ENCODE results near the gene BRIP1. TPM values are rescaled to one million over a fixed set of nuclear protein-coding genes. Genes with fewer than 3 reads are reported as not detected.
"Not testable (repeated sequence)": the region's sequence is repeated elsewhere in the genome, so short reads cannot be mapped to it uniquely, and the experiment has no call there.

The BRIP1 gene
- total RNA-seq, 1 donor = 22.9 TPM

DNA sequence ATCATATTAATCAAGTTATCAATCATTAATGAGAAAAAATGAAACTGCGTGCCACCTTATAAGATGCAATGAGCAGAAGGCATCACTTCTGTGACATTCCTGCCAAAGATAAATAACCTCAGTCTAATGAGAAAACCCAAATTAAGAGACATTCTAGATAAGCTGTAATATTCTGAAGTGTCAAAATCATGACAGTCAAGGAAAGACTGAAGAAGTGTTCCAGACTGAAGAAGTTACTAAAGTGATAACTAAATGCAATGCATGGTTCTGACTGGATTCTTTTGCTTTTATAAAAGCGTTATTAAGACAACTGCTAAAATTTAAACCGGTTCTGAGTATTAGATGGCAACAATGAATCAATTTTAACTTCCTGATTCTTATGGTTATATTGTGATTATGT, 30.9 kb downstream of the BRIP1 start:
- TF ChIP-seq, protein P1, sequence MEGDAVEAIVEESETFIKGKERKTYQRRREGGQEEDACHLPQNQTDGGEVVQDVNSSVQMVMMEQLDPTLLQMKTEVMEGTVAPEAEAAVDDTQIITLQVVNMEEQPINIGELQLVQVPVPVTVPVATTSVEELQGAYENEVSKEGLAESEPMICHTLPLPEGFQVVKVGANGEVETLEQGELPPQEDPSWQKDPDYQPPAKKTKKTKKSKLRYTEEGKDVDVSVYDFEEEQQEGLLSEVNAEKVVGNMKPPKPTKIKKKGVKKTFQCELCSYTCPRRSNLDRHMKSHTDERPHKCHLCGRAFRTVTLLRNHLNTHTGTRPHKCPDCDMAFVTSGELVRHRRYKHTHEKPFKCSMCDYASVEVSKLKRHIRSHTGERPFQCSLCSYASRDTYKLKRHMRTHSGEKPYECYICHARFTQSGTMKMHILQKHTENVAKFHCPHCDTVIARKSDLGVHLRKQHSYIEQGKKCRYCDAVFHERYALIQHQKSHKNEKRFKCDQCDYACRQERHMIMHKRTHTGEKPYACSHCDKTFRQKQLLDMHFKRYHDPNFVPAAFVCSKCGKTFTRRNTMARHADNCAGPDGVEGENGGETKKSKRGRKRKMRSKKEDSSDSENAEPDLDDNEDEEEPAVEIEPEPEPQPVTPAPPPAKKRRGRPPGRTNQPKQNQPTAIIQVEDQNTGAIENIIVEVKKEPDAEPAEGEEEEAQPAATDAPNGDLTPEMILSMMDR (IDR thresholded peaks at IDR 0.05; ENCODE audit: insufficient read depth, low read depth, low read length) = no peak
- H3K4me3 ChIP-seq (ENCODE audit: low read depth, low read length) = no peak overlapping the region
- DNase-seq (ENCODE audit: low read depth) = no peak

DNA sequence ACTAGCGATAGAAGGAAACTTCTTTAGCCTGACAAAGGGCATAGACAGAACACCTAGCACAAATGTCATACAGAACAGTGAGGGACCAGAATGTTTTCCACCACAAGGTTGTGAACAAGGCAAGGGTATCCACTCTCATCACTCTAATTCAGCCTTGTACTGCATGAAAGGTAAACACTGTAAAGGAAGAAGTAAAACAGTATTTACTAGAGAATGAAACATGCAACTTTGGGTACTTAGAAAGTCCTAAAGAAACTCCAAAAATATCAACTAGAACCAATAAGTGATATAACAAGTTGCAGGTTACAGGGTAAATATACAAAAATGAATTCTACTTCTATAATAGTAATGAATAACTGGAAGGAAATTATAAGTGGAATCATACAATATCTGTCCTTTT, 32.2 kb downstream of the BRIP1 start:
- no peak for DNase-seq (ENCODE audit: low read depth)
- TF ChIP-seq, protein P1 (IDR thresholded peaks at IDR 0.05; ENCODE audit: insufficient read depth, low read depth, low read length) = no peak
- H3K4me3 ChIP-seq (ENCODE audit: low read depth, low read length) = no peak overlapping the region

DNA sequence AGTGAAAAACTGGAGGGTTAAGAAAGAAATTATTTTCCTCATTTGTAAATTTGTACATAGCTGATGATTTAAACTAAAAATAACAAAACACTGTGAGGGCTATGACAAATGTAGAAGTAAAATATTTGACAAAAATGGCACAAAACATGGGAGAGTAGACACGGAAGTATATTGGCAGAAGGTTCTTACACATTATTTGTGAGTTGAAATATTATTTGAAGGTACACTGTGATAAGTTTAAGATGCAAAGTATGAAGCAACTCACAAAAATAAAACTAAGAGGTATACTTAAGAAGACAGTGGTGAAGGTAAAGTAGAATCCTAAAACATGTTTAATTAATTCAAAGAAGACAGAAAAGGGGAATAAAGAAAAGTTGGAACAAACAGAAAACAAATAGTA, 34.6 kb downstream of the BRIP1 start:
- DNase-seq (ENCODE audit: low read depth) = no peak
- TF ChIP-seq, protein P1 (IDR thresholded peaks at IDR 0.05; ENCODE audit: insufficient read depth, low read depth, low read length) = no peak
- H3K4me3 ChIP-seq (ENCODE audit: low read depth, low read length) = no peak overlapping the region

DNA sequence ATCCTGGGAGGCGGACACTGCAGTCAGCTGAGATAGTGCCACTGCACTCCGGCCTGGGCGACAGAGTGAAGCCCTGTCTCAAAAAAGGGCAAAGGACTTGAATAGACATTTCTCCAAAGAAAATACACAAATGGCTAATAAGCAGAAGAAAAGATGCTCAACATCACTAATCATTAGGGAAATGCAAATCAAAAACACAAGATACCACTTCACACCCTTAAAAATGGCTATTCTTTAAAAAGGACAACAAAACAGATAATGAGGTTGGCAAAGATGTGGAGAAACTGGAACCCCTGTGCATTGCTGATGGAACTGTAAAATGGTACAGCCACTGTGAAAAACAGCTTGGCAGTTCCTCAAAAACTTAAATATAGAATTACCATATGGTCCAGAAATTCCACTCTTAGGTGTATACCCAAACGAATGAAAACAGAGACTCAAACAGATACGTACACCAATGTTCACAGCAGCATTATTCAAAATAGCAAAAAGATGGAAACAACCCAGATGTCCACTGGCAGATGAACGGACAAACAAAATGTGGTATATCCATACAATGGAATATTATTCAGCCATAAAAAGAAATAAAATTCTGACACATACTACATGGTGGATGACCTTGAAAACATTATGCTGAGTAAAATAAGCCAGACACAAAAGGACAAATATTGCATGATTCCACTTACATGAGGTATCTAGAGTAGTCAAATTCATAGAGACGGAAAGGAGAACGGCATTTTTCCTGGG, 35.5 kb downstream of the BRIP1 start:
- DNase-seq (ENCODE audit: low read depth) = no peak
- H3K4me3 ChIP-seq (ENCODE audit: low read depth, low read length) = no peak overlapping the region
- TF ChIP-seq, protein P1 (IDR thresholded peaks at IDR 0.05; ENCODE audit: insufficient read depth, low read depth, low read length) = no peak

DNA sequence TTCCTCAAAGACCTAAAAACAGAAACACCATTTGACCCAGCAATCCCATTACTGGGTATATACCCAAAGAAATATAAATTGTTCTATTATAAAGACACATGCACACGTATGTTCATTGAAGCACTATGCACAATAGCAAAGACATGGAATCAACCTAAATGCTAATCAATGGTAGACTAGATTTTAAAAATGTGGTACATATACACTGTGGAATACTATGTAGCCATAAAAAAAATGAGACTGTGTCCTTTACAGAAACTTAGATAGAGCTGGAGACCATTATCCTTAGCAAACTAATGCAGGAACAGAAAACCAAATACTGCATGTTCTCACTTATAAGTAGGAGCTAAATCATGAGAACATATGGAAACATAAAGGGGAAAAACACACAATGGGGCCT, 36.5 kb downstream of the BRIP1 start:
- H3K4me3 ChIP-seq (ENCODE audit: low read depth, low read length); DNase-seq (ENCODE audit: low read depth): not testable (repeated sequence)

DNA sequence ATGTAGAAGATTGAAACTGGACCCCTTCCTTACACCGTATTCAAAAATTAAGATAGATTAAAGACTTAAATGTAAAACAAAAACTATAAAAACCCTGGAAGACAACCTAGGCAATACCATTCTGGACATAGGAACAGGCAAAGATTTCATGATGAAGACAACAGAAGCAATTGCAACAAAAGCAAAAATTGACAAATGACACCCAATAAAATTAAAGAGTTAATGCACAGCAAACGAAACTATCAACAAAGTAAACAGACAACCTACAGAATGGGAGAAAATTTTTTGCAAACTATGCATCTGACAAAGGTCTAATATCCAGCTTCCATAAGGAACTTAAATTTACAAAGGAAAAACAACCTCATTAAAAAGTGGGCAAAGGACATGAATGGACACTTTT, 37.1 kb downstream of the BRIP1 start:
- DNase-seq (ENCODE audit: low read depth) = not testable (repeated sequence)

DNA sequence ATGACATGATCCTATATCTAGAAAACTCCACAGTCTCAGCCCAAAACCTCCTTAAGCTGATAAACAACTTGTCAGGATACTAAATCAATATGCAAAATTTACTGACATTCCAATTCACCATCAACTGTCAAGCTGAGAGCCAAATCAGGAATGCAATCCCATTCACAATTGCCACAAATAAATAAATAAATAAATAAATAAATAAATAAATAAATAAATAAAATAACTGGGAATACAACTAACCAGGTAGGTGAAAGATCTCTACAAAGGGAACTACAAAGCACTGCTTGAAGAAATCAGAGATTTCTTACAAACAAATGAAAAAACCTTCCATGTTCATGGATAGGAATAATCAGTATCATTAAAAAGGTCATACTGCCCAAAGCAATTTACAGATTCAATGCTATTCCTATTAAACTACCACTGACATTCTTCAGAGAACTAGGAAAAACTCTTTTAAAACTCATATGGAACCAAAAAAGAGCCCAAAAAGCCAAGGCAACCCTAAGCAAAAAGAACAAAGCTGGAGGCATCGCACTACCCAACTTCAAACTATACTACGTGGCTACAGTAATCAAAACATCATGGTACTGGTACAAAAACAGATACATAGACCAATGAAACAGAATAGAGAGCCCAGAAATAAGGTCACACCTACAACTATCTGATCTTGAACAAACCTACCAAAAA, 37.7 kb downstream of the BRIP1 start:
- TF ChIP-seq, protein P1 (IDR thresholded peaks at IDR 0.05; ENCODE audit: insufficient read depth, low read depth, low read length) = no peak
- no peak for DNase-seq (ENCODE audit: low read depth)
- no peak overlapping the region for H3K4me3 ChIP-seq (ENCODE audit: low read depth, low read length)

More for the DNA sequence above, 37.1 kb downstream of the BRIP1 start:
- not testable (repeated sequence) for H3K4me3 ChIP-seq (ENCODE audit: low read depth, low read length)

Measured in fibroblast of villous mesenchyme (primary cell).